GM18511 (cell line): ENCODE data around the gene RNF125.
"Not testable (repeated sequence)": the region's sequence is repeated elsewhere in the genome, so short reads cannot be mapped to it uniquely, and the experiment has no call there.

Experiments used
- ATAC-seq: cut with Tn5 transposase; IDR thresholded peaks from one replicate; pipeline ENCODE4 v1.9.1; 2021; ENCODE audit warnings: mild to moderate bottlenecking, moderate library complexity; ENCODE audit not compliant: unreplicated experiment

The RNF125 gene

DNA sequence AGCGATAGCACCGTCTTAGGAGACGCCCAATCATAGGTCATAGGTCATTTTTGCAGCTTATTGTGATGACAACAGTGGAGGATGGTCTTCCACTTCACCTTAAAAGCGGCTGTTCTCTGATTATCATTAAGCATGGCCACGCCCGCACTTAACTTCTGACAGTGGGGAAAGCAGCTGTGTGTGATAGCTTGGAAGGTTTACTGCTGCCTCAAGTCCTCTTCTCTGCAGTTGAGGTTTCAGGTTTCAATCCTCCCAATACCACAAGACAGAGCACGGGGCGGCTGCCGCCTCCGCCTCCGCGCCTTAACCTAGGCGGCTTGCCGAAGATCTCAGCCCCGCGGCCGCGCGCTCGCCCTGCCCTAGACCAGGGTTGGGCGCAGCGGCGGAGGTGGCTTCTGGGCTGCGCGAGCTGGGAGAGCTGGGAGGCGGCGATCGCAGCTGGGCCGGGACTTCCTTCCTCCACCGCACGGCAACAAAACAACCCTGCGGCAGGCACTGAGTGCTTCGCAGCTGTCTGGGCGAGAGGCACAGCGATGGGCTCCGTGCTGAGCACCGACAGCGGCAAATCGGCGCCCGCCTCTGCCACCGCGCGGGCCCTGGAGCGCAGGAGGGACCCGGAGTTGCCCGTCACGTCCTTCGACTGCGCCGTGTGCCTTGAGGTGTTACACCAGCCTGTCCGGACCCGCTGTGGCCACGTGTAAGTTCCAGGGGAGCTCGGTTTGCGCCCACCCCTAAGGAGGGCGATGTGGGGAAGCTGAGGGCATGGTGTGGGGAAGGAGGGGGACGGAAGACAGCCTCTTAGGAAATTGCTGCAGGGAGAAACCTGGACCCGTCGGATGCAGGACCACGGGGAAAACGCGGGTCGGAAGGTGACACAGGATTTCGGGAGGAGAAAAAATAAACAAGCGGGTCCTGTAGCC, at the start of gene RNF125:
Gene RNF125 (plus strand): TSS at position 495 of the 920 bp plus-strand sequence. CDS start 39 bp downstream, at position 534.
- peak; percentile 91 for ATAC-seq

- ATAC-seq = no peak
Measured at GRCh38 chr18:31970617-31971016, 48.0 kb upstream of the RNF125 start.

DNA sequence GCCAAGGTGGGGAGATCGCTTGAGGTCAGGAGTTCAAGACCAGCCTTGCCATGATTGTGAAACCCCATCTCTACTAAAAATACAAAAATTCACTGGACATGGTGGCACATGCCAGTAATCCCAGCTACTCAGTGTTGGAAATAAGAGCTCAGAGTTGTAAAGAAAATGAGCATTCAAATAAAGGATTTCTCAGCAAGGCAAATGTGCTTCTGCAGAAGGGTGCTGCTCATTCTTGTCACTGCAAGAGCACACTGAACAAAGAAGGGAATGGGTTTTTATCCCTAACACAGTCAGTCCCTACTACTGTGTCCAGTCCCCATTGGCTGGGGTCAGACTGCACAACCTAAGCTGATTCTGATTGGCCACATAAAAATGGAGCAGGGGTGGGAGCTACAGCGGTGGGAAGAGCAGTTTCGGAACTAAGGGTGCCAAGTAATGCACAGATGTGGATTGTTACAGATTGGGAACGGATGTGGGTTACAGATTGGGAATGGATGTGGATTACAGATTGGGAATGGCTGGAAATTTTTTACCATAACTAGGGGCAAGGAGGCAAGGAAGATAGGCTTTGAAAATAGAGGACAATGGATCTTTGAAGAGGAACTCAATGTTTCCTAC, 44.6 kb upstream of the RNF125 start:
- ATAC-seq = no peak

DNA sequence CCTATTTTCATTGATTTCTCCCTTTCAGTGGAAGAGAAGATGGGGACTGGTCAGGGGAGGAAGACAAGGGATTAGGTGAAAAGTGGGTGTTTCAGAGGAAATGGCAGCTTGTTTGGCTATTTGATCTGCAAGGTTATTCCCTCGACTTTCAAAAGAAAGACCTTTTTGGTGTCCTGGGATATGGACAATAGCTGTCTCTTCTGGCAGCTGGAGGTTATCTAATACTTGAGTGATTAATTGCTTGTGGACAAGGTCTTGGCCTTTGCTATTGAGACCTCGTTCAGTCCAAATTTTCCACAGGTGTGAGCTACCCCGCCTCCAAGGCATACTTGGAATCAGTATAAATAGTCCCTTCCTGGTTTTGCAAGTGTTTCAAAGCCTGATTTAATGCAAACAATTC, 42.4 kb upstream of the RNF125 start:
- ATAC-seq = no peak

DNA sequence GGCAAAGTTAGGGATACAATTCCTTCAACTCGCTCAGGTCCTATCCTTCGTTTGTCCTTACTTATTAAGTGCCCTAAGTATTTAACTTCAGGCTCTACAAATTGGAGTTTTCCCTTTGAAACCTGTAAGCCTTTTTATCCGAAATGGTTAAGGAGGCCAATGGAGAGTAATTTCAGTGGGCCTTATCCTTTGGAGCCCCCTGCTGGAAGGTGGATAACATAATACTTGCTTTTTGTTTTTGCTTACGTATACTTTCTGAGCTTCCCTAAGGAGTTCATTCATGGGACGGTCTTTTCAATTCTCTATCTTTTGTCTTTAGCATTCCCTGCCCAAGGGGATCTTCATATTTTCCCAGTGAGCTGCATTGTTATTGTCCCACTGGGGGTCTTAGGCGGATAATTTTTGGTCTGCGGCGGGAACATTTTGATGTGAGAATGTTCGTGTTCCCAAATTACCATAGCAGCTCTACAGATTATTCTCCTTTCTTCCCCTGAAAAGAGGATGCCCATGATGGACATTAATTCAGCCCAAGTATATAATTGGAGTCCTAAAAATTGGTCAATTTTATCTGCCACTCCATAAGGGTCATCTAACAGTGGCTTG, 41.3 kb upstream of the RNF125 start:
- ATAC-seq = no peak

GRCh38 chr18:31978616-31979015, 40.0 kb upstream of the RNF125 start:
- no peak for ATAC-seq

GRCh38 chr18:31979714-31980113, 38.9 kb upstream of the RNF125 start:
- no peak for ATAC-seq

- no peak for ATAC-seq
Measured at GRCh38 chr18:31980863-31981262, 37.8 kb upstream of the RNF125 start.

DNA sequence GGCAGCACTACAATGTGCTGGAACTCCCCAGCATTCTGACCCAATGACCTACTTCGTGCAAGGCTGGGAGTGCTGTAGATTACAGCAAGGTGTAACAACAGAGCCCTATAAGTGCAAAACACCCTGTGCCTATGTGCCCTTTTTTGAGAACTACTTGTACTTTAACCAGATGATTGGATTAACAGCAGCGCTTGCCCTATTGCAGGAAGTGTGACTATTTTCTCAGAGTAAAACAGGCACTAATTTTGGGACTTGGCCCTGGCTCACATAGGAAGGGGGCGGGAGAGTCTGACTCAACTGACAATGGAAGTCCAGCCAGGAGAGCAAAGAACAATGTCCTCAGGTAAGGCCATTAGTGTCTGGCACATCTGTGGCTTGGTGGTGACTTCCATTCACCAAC, 35.6 kb upstream of the RNF125 start:
- ATAC-seq = no peak

DNA sequence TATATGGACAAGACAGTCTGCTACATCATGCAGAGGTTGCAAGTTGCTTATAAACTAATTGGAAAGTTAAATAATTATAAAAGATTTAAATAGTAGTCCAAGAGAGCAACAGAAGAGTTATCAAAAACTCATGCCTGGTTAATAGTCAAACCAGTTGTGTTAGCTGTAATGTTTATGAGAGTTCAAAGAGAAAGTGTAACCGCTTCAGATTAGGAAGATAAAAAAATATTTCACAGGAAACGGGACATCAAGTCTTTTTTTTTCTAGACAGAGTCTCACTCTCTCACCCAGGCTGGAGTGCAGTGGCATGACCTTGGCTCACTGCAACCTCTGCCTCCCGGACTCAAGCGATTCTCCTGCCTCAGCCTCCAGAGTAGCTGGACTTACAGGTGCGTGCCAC, 34.6 kb upstream of the RNF125 start:
- no peak for ATAC-seq

GRCh38 chr18:31990823-31991222, 27.8 kb upstream of the RNF125 start:
- ATAC-seq = peak; percentile 100

DNA sequence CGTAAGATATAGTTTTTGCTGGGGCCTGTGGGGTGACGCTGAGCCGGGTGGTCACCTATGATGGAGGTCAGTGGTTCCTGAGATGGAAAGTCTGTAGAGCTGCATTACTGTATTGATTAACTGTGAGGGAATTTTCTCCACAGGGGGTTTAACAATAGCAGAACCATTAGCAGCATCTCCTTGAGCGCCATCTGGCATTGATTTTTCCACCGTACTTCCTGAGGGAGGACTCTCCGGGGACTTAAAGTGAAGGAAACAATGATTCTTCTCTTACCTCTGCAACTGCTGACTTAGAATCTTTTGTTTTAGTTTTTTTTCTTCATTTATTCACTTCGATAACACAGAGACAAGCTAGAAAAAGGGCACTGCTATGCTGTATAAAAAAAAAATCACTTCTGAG, 22.6 kb upstream of the RNF125 start:
- ATAC-seq = no peak

- ATAC-seq = no peak
Measured at GRCh38 chr18:31998880-31999412, 19.7 kb upstream of the RNF125 start.

GRCh38 chr18:32001141-32001540, 17.5 kb upstream of the RNF125 start:
- not testable (repeated sequence) for ATAC-seq

DNA sequence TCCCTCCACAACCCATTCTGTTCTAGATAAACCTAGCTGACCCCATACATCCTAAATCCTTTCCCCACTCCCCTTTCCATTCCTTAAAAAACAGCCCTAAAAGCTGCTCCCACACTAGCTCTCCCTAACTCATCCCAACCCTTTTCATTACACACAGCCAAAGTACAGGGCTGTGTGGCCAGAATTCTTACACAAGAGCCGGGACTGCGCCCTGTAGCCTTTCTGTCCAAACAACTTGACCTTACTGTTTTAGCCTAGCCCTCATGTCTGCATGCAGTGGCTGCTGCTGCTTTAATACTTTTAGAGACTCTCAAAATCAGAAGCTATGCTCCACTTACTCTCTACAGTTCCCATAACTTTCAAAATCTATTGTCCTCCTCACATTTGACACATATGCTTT, 14.8 kb upstream of the RNF125 start:
- ATAC-seq = not testable (repeated sequence)

GRCh38 chr18:32010124-32010721, 8.4 kb upstream of the RNF125 start:
- ATAC-seq = no peak

GRCh38 chr18:32011193-32011592, 7.4 kb upstream of the RNF125 start:
- no peak for ATAC-seq

DNA sequence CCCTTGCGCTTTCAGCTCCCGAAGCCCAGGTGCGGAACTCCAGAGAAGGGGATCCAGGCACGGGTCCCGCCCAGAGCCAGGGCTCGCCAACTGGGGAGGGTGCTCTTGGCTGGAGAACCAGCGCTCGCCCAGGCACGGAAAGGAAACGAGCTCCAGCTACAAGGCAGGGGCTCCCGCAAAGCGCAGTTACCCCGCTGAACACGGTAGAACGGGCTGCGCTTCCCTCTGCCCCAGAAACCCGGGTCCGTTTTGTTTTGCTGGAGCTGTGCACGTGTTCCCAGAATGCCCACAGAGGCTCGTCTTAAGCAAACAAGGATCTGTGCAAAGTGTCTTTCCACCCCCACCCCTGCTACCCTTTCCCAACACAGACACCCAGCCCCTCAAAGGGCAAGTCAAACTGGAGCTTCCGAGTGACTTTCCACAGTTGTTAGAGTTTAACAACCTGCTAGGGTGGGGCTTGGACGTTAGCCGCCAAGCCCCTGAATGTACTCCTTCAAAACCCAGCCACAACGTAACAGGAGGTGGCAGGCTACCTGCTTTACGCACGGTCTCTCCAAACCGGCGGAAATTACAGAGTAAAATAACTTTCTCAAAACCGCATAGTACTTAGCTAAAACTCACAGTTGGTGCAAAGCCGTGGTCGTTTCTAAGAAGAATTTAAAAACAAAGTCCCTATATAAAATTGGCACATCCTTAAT, 775 bp downstream of the RNF125 start:
- peak; percentile 26 for ATAC-seq

DNA sequence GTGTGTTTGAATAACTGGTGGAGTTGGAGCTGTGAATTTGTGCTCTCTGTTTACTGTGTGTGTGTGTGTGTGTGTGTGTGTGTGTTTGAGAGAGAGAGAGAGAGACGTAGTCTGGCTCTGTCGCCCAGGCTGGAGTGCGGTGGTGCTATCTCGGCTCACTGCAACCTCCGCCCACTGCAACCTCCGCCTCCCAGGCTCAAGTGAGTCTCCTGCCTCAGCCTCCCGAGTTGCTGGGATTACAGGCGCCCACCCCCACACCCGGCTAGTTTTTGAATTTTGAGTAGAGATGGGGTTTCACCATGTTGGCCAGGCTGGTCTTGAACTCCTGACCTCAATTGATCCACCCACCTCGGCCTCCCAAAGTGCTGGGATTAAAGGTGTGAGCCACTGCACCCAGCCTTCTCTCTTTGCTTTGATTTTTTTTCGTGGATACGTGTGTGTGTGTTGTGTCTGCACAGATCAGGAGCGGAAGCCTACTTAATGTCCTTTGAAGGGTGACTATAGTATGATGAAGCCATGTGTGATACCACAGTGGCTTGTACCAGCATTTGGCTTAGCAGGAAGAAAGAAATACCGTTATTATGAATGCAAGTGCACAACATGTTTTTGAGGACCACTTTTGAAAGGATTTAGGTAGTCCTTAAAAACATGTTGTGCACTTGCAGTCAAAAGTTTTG, 1.5 kb downstream of the RNF125 start:
- ATAC-seq = not testable (repeated sequence)
